Hematopoietic multipotent progenitor cell treated with erythropoietin and hydrocortisone succinate and interleukin-3 and kit ligand, for 15 days (in vitro differentiated cells): ENCODE results near the gene CACHD1.

ENCODE experiments used
- DNase-seq: peaks from one replicate; pipeline ENCODE4 v3.0.0-alpha.2; 2015; ENCODE audit warnings: low spot score

CACHD1 gene

DNA sequence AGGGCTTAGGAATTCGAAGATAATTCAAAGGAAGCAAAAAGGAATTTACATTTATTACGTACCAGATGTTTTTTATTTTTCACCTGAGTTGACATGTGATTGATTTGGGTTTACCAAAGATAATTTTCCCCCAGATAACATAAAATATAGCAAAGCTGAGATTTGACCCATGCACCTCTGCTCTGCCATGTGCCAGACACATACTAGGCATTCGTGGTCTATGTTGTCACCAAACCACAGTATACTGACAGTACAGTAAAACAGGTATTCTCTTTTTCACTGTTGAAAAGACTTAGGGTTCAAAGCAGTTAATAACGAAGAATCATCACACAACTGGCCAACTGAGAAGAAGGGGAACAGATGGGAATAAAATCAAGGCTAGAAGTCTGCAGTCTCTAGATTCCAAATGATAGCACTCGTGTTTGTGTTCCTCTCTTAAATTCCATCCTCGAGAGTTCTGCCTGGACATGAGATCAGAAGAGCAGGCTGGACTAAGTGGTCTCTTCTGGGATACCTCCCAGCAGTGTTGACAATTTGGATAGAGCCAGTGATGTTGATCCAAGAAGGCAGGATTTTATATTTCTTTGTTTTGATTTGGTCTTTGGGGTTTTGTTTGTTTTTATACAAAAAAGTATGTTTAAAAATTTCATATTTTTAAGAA is 189.7 kb downstream of the CACHD1 start:
- DNase-seq = no peak

DNA sequence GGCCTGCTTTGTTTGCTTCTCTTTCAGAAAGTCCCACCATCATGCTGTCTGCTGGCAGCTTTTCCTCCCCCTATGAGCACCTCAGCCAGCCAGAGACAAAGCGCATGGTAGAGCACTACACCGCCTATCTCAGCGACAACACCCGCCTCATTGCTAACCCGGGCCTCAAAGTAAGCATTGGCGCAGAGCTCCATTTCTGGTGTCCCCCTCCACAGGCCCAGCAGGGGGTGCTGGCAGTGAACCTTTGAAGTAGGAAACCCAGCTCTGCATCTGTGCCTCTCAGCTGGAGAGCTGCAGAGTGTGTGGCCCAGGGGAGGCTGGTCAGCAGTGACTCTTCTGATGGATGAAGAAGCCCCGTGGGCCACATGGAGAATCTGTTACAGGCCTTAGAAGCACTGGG is 193.7 kb downstream of the CACHD1 start:
- no peak for DNase-seq

DNA sequence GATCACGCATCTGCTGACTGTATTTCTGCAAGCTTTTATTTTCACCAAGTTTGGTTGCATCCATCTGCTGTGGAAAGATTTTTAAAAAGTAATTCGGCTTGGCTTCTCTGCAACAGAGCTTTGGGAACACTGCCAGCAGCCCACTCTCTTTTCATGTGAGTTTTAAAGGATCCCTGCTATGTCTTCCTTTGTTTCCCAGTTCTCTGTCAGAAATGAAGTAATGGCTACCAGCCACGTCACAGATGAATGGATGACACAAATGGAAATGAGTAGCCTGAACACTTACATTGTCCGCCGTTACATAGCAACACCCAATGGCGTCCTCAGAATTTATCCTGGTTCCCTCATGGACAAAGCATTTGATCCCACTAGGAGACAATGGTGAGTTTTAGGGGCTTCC is 194.4 kb downstream of the CACHD1 start:
- DNase-seq = no peak

DNA sequence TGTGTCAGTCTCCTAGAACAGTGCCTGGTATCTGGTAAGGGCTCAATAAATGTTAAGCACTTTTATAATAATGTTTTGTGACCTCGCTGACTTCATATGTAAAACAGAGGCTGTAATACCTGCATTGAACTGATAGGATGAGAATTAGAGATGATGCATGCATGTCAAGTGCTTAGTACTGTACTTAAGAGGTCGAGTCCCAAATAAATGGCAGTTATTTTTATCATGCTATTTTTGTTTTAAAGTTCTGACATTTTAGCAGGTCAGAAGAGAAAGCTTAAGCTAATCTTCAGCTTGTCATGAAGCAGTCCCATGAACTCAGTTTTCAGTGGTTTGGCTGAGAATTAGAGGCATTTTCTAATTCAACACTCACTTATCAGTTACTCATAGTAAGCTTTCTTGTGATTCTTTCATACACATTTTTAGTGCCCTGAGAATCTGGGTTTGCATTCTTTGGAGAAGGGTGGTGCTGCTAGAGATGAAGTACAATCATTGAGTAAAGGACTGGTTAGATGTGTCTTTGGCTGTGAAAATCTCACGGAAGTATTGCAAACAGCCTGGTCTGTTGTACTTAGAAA is 199.3 kb downstream of the CACHD1 start:
- DNase-seq = no peak

DNA sequence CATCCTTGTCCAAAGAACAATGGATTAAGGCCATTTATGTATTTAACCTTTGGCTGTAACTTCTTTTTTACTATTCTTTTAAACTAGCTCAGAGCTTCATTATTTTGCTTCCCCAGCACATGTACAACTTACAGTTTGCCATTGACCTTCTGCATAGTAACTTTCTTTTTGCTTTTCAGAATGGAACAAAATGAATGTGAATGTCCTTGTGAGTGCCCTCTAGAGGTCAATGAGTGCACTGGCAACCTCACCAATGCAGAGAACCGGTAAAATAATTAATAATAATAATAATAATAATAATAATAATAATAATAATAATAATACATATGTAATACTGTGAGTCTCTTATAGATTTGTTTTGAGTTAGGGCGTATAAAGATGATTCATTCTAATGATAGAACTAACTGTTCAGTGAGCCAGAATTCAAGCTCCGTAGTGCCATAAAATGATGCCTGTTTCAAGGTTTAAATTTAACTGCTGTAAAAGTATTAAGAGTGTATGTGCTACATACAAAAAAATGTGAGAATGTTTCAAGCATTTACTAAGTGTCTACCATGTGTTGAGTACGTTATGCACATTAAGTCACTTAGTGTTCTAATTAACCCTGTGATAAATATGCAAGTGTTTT is 205.9 kb downstream of the CACHD1 start:
- DNase-seq = peak; percentile 10

DNA sequence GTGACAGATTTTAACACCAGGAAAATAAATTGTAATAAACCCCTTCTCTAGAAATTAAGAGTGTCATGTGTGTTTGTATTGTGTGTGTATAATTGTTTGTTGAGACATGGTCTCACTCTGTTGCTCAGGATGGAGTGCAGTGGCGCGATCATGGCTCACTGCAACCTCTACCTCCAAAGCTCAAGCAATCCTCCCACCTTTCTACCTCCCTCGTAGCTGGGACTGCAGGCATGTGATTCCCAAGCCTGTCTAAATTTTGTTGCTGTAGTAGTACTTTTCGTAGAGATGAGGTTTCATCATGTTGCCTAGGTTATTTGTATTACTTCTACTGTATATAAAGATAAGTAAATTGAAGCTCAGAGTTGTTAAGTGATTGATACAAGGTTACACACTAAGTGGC is 206.5 kb downstream of the CACHD1 start:
- DNase-seq = no peak

DNA sequence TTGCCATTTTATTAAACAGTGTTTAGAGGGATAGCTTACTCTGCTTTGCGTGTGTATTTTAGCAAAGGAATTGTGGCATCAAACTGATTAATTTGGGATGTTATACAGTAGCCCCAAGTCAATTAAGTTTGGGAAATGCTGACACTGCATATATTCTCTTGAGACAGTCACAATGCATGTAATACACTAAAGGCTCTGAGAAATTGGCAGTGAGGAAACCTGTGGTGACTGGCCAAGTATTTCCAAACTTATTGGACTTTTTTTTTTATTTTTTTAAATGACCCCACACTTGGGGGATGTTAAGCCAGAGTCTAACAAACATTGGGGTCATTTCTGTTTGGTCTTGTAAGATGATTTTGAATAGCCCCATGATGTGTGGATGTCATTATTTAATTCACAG is 207.6 kb downstream of the CACHD1 start:
- DNase-seq = no peak

DNA sequence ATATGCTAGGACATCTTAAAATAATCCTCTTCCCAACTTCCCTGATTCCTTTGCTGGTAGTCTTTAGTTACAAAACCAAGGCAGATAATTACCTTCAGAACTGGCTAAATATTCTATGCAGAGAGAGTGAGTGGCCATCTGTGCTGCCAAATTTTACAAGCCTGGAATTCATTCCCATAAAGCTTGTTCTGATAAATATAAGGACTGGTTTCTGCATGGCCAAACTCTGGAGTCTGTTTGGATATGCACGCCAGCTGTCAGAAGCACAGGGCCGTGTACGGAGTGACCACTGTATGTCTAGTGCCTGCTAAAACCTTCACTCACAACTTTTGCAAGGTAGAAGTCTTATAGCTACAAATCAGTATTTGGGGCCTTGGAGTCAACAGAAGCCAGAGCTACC is 208.4 kb downstream of the CACHD1 start:
- no peak for DNase-seq

DNA sequence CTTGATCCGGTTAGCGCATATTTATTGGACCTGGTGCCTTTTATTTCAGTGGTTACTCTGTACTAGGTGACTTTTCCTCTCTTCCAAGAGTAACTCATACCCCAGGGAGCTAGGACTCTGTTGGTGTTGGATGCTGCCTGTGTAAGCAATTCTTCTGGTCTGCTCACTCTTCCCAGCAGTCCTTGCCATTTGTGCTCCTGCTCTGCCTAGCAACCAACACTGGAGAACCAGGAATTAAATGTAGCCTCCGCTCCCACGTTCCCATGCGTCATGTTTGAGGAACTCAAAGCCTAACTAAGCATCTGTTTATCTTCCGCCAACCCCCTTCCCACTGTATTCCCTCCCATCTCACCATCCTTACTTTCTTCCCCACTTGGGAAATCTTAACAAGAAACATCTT is 209.2 kb downstream of the CACHD1 start:
- no peak for DNase-seq

DNA sequence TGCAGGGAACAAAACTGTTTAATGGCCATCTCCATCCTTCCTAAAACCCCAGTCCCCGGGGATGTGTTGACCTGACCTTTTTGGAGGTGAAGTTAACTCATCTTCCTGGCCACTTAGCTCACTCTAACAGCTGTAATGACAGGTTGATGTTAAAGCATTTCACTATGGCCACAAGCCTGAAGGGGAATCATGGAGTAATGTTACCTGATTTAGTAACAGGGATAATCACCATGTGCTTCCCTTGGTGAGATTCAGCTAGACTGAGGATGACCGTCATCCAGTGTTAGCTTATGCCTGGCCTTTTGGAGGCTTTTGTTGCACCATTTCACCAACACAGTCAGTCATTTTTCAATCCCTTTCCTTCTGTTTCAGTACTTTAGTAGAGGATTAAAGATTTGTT is 210.7 kb downstream of the CACHD1 start:
- DNase-seq = no peak

DNA sequence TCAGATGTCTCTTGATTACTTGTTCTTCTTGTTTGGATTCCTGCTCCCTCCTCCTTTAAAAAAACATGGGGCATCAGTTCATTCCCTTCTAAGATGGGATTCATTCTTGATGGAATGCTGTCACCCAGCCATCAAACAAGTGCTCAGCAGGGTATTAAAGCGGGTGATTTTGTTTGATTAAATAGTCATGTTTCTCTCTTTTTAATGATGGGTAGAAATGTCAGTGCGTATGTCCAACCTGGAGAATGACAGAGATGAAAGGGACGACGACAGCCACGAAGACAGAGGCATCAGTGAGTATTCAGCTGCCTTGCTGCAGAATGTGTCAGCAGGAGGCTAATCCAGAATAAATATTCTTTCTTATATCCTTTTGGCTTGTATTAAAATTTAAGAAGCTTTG is 211.1 kb downstream of the CACHD1 start:
- no peak for DNase-seq

DNA sequence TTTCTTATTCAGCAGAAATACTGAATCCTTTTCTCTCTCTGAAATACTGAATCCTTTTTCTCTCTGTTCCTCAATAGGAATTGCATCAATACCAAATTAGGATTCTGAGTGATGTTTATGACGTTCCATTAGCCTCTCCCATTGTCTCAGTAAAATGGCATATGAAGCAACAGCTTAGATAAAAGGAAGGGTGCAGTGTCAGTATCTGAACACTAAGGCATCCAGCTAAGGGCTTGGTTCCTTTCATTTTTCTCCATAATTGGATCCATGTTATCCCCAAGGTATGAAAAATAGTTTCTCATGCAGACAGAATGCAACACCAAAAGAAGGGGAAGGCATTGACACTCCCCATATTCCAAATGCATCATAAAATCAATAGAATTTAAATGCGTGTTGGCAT is 213.5 kb downstream of the CACHD1 start:
- DNase-seq = no peak

DNA sequence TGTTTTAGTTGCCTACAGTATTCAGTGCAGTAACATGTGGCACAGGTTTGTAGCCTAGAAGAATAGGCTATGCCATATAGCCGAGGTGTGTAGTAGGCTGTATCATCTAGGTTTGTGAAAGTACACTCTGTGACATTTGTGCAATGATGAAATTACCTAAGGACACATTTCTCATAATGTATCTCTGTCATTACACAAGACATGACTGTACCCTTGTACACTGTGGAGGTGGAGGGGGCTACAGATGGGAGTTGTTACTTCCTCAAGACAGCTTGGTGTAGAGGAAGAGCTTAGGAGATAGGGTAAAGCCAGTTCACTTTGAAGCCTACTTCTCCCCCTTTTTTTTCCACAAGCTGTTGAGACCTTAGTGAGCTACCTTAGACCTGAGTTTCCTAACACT is 215.3 kb downstream of the CACHD1 start:
- DNase-seq = no peak

DNA sequence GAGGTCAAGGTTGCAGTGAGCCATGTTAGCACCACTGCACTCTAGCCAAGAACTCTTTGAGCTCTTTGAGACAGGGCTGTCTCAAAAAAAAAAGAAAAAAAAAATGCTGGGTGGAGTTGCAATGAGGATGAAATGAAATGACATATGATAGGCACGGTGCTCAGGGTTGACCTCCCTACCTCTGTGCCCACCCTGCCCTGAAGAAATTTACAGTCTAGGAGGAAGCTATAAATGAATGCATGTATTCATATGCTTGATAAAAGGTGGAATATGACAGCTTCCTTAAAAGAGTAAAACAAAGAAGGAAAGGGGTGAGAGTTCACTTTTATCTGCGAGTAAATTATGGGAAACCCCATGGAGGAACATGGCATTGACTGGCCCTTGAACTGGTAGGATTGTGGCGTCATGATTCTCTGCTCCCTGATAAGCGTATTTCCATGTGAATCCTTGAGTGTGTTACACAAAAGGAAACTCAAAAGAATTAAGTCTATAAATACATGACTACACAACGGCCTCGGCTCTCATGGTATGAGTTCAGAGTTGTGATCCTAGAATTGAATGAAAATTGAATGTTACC is 215.9 kb downstream of the CACHD1 start:
- no peak for DNase-seq

DNA sequence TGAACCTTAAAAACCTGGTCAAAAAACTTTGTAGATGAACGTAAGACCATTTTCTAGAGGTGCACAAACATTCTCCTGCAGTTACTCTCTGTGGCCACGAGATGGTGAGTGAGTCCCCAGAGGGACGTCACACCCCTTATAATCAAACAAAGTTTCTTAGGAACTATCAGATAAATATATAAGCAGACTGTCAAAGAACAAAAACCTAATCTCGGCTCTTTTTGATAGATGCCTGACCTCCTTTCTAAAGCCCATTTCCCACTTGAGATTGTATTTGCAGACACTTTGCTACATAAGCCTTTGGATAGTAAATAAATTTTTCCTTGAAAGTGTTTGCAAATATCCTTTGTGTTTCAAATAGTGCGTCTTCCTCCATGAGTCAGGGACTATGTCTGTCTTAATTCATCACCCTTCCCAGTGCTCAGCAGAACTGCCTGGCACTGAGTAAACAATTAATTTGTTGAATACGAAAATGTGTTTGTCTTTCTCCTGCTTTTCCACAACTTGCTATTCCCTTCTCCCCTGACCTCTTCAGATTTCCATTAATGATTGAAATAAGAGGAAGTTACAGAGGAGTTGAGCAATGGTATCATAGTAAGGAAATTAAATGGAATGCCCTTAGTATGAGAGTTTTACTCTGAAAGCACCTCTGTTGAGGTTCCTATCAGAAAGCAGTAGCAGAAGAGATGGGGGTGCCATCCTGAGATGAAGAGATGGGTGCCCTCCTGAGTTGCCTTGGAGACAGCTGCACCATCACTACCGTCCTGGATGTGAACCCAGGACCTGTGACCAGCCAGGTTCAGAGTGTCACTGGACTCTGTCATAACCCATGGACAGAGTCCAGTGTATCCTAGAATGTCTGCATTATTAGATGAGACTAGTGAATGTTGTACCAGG is 217.1 kb downstream of the CACHD1 start:
- peak; percentile 27 for DNase-seq

DNA sequence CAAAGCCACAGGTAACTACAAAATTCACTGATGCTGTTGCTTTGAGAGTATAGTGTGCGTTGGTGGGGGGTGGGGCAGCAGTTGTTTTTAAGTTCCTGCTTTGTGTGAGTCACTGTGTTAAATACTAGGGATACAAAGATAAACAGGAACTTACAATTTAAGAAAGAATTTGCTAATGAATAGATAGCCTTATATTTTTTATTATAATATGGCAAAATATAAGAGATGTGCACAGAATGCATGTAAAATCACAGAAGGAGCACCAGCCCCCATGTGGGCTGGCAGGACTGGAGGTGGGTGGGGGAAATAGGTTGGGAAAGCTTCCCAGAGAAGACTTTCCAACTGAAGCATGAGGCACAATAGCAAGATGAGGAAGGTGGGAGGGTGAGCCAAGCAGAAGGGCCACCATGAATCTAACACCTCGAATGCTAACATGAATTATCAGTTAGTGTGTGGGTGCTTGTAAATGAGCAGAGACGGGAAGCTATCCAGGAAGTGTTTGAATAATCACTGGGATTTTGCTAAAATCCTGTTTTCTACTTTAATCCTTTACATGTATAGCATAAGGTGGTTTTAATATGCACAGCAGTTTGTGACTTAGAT is 217.9 kb downstream of the CACHD1 start:
- DNase-seq = no peak

DNA sequence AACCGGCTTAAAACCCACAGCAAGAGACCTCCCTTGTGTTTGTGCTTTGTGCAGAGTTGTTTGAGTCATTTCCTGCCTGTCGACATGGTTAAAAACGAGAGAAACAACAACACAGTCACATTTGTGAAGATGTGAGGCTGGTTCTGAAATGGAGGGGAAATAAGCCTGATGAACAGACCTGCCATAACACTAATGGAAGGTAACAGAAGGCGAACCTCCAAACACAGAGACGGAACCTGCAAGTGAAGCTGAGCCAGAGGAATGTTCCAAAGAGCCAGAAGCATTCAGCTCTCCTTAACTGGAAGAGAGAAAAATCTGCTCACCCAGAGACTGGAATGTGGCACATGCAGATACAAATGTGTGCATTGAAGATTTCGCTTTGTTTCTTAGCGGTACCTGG is 221.7 kb downstream of the CACHD1 start:
- no peak for DNase-seq

DNA sequence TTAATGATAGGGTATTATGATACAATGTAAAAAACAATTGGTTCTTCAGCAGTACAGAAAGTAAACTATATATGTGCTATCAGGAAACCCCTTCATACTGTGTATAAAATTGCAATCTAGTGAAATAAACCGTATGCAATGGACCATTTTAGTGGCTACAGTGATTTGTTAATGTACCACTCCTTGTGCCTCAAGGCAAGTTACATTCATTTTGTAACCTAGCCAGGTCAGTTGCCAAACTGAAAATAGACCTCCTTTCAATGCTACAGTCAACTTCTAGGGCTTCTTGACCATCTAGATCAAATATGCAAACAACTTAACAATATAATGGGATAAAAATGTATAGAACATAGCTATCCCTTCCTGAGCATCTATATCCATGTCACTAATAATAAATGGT is 223.0 kb downstream of the CACHD1 start:
- DNase-seq = no peak

DNA sequence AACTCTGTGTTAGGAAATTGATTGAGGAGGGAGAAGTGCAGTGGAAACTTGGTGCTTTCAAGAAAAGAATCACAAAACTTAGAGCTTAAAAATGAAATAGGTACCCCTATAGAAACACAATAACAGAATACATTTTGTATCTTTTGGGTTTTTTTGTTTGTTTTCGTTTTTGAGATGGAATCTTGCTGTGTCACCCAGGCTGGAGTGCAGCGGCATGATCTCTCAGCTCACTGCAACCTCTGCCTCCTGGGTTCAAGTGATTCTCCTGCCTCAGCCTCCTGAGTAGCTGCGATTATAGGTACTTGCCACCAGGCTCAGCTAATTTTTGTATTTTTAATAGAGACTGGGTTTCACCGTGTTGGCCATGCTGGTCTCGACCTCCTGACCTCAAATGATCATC is 223.5 kb downstream of the CACHD1 start:
- DNase-seq = no peak

DNA sequence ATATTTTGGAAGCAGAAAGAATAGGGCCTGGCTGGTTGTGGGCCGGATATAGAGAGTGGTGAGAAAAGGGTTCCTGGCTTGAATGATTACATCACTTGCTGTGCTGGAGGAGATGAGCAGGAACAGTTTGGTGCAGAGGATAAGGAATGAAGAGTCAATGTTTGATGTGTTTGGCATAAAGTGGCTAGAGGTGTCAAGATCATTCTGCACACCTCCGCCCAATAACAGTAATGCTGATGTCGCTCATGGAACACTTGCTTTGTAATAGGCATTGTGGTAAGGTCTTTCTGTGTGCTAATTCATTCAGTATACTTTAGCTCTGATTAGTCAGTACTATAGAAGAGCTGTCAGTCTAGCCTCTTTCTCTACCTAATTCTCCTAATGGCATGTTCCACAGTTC is 226.9 kb downstream of the CACHD1 start:
- DNase-seq = no peak

DNA sequence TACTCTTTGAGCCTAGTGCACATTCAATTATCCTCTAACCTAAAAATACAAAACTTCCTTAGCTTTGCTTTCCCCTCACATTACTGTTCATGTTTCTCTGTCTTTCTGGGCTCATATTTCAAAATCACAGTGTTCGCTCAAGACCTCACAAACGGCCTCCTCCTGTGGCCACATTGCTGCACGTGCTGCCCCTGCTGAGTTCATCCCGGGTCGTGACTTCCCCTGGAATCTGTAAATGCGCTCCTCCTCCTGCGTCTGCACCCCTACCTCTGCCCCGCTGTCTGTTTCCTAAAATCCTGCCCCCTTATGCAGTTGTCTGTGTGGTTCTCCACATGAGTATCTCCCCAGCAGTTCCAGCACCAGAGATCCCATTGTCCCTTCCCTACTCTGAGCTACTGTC is 229.4 kb downstream of the CACHD1 start:
- DNase-seq = no peak

DNA sequence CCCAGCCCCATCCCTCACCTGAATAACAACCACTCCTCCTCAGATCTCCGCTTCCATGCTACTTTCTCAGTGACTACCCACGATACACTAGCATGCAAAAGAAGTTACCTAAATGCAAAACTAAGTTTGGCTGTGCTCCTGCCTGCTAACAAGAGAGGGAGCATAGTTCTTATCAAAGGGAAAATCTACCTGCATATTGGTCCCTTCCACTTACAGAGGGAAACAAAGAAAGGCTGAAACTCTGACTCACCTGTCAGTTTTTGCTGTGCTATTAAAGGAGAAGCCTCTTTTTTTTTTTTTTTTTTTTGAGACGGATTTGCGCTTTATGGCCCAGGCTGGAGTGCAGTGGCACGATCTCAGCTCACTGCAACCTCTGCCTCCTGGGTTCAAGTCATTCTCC is 231.1 kb downstream of the CACHD1 start:
- no peak for DNase-seq
